NT2/D1 (cell line): ENCODE measurements around the gene EPN2.

Source experiments
- DNase-seq: peaks from one replicate; pipeline ENCODE4 v3.0.0-alpha.2; 2011; ENCODE audit warnings: low read depth, low spot score
- H3K27me3 ChIP-seq: 2 replicates; pipeline ENCODE4 v1.6.0; 2011; ENCODE audit warnings: mild to moderate bottlenecking; ENCODE audit not compliant: insufficient read length, insufficient read depth
- H3K36me3 ChIP-seq: 2 replicates; pipeline ENCODE4 v1.6.1; 2011; ENCODE audit warnings: mild to moderate bottlenecking, low read length, mixed read lengths; ENCODE audit not compliant: insufficient read depth, insufficient read length
- H3K4me1 ChIP-seq: 2 replicates; pipeline ENCODE4 v1.5.1; 2011; ENCODE audit not compliant: insufficient read depth, insufficient read length
- H3K4me3 ChIP-seq: 2 replicates; pipeline ENCODE4 v1.5.1; 2011; ENCODE audit warnings: low read depth; ENCODE audit not compliant: insufficient read length
- H3K9ac ChIP-seq: 2 replicates; pipeline ENCODE4 v1.6.0; 2011; ENCODE audit warnings: low read depth; ENCODE audit not compliant: insufficient read length
- H3K9me3 ChIP-seq: 2 replicates; pipeline ENCODE4 v1.5.1; 2011; ENCODE audit warnings: mild to moderate bottlenecking, low read length; ENCODE audit not compliant: insufficient read depth
- SUZ12 ChIP-seq: IDR thresholded peaks from 2 replicates; pipeline ENCODE4 v1.6.1; 2011; ENCODE audit not compliant: insufficient read length, insufficient read depth; ENCODE audit errors: extremely low read depth
- YY1 ChIP-seq: IDR thresholded peaks from 2 replicates; pipeline ENCODE4 v1.6.1; 2011; ENCODE audit not compliant: insufficient read length, insufficient read depth
- ZNF274 ChIP-seq: IDR thresholded peaks from 2 replicates; pipeline ENCODE4 v1.6.1; 2011; ENCODE audit warnings: mild to moderate bottlenecking, low read depth, low read length

Gene EPN2

DNA sequence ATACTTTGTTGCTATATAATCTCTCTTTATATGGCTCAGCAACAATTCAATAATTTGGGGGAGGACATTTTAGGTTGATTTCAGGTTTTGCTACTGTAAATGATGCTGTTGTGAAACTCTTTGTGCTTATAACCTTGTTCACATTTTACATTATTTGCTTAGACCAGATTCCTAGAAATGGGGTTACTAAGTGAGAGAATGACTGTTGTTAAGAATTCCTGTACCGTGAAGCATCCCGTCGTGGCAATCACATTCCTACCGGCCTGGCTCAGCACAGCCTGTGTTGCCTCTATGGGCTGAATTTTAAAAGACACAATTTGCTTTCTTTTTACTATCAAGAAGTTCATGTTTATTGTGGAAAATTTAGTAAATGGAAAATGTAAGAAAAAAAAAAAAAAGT lies 94.0 kb downstream of the EPN2 start:
- H3K9ac ChIP-seq = no peak overlapping the region
- H3K9me3 ChIP-seq = no peaks in the 10 kb centered on the region
- no peak for DNase-seq
- H3K4me1 ChIP-seq = no peaks in the 10 kb centered on the region
- TF ChIP-seq YY1 = no peak
- no peak for TF ChIP-seq ZNF274
- TF ChIP-seq SUZ12 = no peak
- H3K4me3 ChIP-seq = no peak overlapping the region
- H3K36me3 ChIP-seq = peaks cover 38% of the 10 kb centered on the region
- no peaks in the 10 kb centered on the region for H3K27me3 ChIP-seq

DNA sequence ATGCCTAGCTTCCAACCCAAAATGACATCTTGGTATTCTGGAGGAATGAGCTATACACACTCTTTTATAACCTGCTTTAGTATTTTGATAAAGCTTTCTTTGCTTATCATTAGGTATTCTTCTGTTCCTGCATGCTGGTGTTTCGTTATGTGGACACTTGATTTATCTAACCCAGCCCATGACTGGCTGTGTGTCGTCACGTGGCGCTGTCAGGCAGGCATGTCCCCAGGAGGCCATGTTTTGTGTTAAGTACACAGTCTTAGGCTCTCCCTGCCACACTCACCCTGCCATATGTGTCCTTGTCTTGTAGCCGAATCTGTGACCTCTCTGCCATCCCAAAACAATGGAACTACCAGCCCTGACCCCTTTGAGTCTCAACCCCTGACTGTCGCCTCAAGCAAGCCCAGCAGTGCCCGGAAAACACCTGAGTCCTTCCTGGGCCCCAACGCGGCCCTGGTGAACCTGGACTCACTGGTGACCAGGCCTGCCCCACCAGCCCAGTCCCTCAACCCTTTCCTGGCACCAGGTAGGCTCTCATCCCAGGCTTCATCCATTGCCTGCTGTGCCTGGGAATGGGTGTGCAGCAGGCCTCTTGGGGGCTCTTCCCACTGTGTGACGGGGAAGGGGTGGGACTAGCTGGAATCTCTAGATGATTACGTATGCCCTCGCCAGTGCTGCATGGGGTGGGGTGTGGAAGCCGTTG lies 94.5 kb downstream of the EPN2 start:
- no peak overlapping the region for H3K4me3 ChIP-seq
- peaks cover 43% of the 10 kb centered on the region for H3K36me3 ChIP-seq
- peaks cover under 1% of the 10 kb centered on the region for H3K4me1 ChIP-seq
- no peak overlapping the region for H3K9ac ChIP-seq
- H3K27me3 ChIP-seq = no peaks in the 10 kb centered on the region
- no peaks in the 10 kb centered on the region for H3K9me3 ChIP-seq
- no peak for TF ChIP-seq YY1
- TF ChIP-seq SUZ12 = no peak
- no peak for TF ChIP-seq ZNF274
- DNase-seq = no peak

DNA sequence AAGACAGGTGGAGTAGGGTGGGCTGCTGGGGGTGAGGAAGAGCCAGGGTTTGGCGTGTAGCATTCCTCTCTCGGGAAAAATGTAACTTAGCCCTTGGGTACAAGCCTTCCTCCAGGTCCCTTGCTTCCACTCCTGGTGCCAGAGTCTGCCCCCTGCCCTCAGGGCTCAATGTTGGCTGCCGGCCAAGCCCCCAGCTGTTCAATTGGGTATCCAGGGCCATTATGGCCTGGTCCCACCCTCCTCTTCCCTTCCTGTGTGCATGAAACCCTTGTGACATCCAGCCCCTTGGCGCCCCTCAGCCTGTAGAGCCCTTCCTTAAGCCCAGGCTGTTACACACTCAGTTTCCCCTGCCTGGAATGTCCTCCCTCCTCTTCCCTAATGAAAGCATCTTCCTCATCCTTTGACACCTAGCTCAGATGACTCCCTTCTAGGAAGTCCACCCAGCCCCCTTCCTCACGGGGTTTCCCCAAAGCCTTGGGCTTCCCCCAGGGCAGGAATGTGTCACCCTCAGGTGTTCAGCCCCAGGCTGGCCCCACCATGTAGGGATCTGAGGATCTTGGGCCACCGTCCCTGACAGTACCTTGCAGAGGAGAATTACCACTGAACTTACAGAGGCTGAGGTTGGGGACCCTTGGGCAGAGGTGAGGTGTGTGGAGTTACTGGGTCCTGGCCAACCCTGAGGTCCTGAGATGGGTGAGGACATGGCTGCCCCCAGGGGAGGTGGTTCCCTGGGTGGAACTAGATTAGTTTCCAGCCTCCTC lies 95.4 kb downstream of the EPN2 start:
- no peak overlapping the region for H3K9ac ChIP-seq
- H3K9me3 ChIP-seq = no peaks in the 10 kb centered on the region
- peaks cover 4% of the 10 kb centered on the region for H3K4me1 ChIP-seq
- H3K27me3 ChIP-seq = no peaks in the 10 kb centered on the region
- TF ChIP-seq SUZ12 (no peak), ZNF274 (no peak), YY1 (no peak)
- H3K4me3 ChIP-seq = no peak overlapping the region
- peaks cover 43% of the 10 kb centered on the region for H3K36me3 ChIP-seq
- no peak for DNase-seq

DNA sequence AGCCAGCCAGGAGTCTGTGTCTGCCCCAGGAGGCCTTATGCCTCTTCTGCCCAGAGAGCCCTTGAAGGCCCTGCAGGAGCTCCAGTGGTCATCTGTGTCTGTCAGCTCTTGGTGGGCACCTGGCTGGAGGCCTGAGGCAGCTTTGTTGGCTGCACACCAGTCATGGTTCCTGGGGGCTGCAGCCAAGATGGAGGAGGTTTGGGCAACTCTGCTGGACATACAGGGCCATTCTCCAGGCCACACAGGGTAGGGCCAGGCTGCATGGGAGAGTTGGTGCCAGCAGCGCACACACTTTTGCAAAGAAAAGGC lies 95.9 kb downstream of the EPN2 start:
- Histone ChIP-seq H3K36me3 (peaks cover 43% of the 10 kb centered on the region), H3K27me3 (no peaks in the 10 kb centered on the region), H3K4me3 (no peak overlapping the region), H3K9ac (no peak overlapping the region), H3K9me3 (no peaks in the 10 kb centered on the region), H3K4me1 (peaks cover 6% of the 10 kb centered on the region)
- no peak for DNase-seq
- TF ChIP-seq YY1 (no peak), SUZ12 (no peak), ZNF274 (no peak)

DNA sequence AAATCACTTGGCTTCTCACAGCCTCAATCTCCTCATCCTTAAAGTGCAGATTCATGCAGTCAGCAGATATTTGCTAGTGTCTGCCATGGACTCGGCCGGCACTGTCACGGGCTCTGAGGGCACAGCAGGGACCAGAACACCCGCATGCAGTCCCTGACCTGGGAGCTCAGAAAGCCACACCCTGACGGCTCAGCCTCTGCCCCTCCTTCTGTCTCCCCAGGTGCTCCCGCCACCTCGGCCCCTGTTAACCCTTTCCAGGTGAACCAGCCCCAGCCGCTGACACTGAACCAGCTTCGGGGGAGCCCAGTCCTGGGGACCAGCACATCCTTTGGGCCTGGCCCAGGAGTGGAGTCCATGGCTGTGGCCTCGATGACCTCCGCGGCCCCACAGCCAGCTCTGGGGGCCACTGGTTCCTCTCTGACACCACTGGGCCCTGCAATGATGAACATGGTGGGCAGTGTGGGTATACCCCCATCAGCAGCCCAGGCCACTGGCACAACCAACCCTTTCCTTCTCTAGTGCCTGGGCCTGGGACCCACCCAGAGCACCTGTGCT lies 96.6 kb downstream of the EPN2 start:
- no peaks in the 10 kb centered on the region for H3K9me3 ChIP-seq
- H3K4me3 ChIP-seq = no peak overlapping the region
- H3K9ac ChIP-seq = no peak overlapping the region
- peaks cover 41% of the 10 kb centered on the region for H3K36me3 ChIP-seq
- TF ChIP-seq YY1 (no peak), ZNF274 (no peak), SUZ12 (no peak)
- H3K4me1 ChIP-seq = peaks cover 11% of the 10 kb centered on the region
- DNase-seq = no peak
- H3K27me3 ChIP-seq = no peaks in the 10 kb centered on the region

DNA sequence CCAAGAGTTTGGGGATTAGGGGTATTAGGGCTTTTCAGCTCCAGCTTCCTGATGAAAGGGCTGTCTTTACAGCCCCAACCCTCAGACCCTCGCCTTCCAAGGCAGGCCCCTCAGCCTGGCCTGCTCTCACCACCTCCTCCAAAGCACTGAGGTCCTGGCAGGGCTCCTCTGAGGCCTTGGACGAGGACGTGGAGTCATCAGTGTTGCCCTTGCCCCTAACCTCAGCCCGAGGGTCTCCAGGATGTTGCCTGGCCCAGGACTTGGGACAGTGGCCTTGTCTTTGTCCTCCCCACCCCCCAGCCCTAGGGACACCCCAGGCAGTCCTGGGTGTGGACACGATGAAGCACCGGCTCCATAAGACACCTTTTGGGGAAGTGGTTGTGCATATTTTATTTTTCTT lies 97.2 kb downstream of the EPN2 start:
- peaks cover 36% of the 10 kb centered on the region for H3K36me3 ChIP-seq
- no peaks in the 10 kb centered on the region for H3K9me3 ChIP-seq
- no peak overlapping the region for H3K9ac ChIP-seq
- no peak for DNase-seq
- peaks cover 11% of the 10 kb centered on the region for H3K4me1 ChIP-seq
- no peaks in the 10 kb centered on the region for H3K27me3 ChIP-seq
- TF ChIP-seq YY1 (no peak), ZNF274 (no peak), SUZ12 (no peak)
- H3K4me3 ChIP-seq = no peak overlapping the region

DNA sequence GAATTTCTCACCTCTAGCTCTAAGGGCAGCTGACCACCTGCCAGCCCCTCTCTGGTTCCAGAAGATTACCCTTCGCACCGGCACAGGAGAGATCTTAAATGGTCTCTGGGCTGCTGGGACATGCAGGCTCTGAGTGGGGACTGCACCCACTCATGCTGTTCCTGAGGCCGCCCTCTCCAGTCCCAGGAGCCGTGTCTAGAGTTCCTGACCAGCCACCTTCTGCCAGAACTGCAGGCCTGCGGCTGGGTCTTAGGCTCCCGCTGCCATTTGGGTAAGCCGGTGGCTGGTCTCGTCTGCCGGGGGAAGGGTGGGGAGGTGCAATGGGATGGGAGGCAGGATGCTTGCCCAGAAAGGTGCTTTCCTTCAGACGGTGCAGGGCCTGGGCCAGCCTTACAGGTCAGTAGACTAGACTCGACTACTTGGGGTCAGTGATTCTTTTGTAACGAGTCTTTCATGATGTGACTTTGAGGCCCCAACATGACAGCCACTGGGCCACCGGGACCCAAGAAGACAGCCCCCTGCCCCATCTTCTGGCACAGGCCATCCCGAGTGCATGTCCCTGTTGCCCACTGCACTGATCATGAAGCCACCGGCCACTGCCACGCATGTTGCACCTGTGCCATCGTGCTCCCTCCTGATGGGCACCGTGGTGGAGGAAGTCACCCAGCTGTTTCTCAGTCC lies 98.9 kb downstream of the EPN2 start:
- Histone ChIP-seq H3K4me1 (peaks cover 11% of the 10 kb centered on the region), H3K27me3 (no peaks in the 10 kb centered on the region), H3K36me3 (peaks cover 32% of the 10 kb centered on the region), H3K4me3 (no peak overlapping the region), H3K9me3 (no peaks in the 10 kb centered on the region), H3K9ac (no peak overlapping the region)
- TF ChIP-seq SUZ12 (no peak), YY1 (no peak), ZNF274 (no peak)
- no peak for DNase-seq
